ENCODE data around the gene EXOC6. TPM values are rescaled to one million over a fixed set of nuclear protein-coding genes. Genes with fewer than 3 reads are reported as not detected.

The EXOC6 gene
- total and polyA plus RNA-seq, 10 of the 15 experiments (the other 5 are each of a cell fraction or from before 2014, with no cell fraction given): 7.6 to 53.8 (median 13.3) TPM

GRCh38 chr10:92857904-92858514, 9.7 kb downstream of the EXOC6 start (continued):
- TF ChIP-seq PML (IDR thresholded peaks at IDR 0.05; ENCODE audit: low read length) (no peak), TCF3 (IDR thresholded peaks at IDR 0.05; ENCODE audit: borderline replicate concordance, insufficient read depth, low read depth, low read length) (no peak), NFYA (IDR thresholded peaks at IDR 0.05; ENCODE audit: borderline replicate concordance, low read depth, low read length) (no peak), PBX3 (IDR thresholded peaks at IDR 0.05; ENCODE audit: insufficient replicate concordance, low read depth, low read length) (no peak), SKIL (IDR thresholded peaks at IDR 0.05; ENCODE audit: low read depth, poor library complexity, severe bottlenecking) (no peak), DPF2 (IDR thresholded peaks at IDR 0.05) (no peak), ZNF24 (IDR thresholded peaks at IDR 0.05) (no peak), CUX1 (IDR thresholded peaks at IDR 0.05; ENCODE audit: insufficient replicate concordance, low read depth, low read length) (no peak), RBBP5 (conservative IDR thresholded peaks at IDR 0.05) (no peak)
